WTC11 (cell line): ENCODE measurements around the gene FAH.

Experiments used
- ATF1 ChIP-seq: sonication (generic); formaldehyde crosslinking; IDR thresholded peaks from 2 replicates; pipeline ENCODE4 v1.8.1; 2023; ENCODE audit warnings: mild to moderate bottlenecking, moderate library complexity, missing genetic modification reagents
- TF ChIP-seq, protein P1 (sequence below): sonication (generic); formaldehyde crosslinking; conservative IDR thresholded peaks from 2 replicates; pipeline ENCODE4 v1.8.1; 2022; ENCODE audit warnings: mild to moderate bottlenecking, missing genetic modification reagents
- TF ChIP-seq, protein P2 (sequence below): fragments of 200-600 bp; IDR thresholded peaks from 2 replicates; pipeline ENCODE4 v1.8.0; 2022; ENCODE audit warnings: antibody characterized with exemption

DNA sequence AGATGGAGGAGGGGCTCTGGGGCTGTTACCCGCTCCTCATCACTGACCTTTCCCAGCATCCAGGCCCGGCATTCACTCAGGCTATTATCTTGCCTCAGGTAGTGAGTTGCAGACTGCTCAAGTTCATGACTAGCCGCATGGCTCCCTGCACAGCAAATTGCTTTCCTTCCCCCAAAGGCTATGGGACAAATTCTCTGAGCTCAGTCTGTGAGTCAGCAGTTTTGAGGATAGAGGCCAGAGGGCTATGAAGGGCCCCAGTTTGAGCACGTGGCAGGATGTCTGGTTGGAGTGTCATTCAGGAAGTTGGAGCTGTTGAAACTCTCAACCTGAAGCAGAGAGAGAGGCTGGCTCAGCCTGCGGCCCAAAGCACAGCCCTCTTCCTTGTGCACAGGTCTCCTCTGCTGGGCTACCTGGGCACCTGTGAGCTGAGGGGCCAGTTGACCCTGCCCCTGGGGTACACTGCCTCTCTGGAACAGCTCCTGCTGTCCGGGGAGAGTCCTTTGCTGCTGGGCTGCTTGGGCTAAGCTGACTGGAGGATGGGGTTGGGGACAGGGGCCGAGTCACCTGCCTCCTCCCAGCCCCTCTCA lies 7.9 kb downstream of the FAH start:
- TF ChIP-seq, protein P1, sequence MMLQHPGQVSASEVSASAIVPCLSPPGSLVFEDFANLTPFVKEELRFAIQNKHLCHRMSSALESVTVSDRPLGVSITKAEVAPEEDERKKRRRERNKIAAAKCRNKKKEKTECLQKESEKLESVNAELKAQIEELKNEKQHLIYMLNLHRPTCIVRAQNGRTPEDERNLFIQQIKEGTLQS = no peak
- TF ChIP-seq, protein P2, sequence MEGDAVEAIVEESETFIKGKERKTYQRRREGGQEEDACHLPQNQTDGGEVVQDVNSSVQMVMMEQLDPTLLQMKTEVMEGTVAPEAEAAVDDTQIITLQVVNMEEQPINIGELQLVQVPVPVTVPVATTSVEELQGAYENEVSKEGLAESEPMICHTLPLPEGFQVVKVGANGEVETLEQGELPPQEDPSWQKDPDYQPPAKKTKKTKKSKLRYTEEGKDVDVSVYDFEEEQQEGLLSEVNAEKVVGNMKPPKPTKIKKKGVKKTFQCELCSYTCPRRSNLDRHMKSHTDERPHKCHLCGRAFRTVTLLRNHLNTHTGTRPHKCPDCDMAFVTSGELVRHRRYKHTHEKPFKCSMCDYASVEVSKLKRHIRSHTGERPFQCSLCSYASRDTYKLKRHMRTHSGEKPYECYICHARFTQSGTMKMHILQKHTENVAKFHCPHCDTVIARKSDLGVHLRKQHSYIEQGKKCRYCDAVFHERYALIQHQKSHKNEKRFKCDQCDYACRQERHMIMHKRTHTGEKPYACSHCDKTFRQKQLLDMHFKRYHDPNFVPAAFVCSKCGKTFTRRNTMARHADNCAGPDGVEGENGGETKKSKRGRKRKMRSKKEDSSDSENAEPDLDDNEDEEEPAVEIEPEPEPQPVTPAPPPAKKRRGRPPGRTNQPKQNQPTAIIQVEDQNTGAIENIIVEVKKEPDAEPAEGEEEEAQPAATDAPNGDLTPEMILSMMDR = no peak
- TF ChIP-seq ATF1 = no peak
